SK-N-SH treated with all-trans-retinoic acid at 6 μM for 48 hours (cell line): ENCODE data around the gene HOXC5.

Source experiments
- OSR1 ChIP-seq: fragments of 250-450 bp; sonication (Bioruptor Pico); IDR thresholded peaks from 2 replicates; pipeline ENCODE4 v1.8.0; 2022; ENCODE audit warnings: moderate library complexity, mild to moderate bottlenecking, inconsistent platforms
- ZFP30 ChIP-seq: fragments of 450-650 bp; formaldehyde crosslinking; IDR thresholded peaks from 2 replicates; pipeline ENCODE4 v1.5.0; 2022; ENCODE audit warnings: mild to moderate bottlenecking, moderate library complexity
- TF ChIP-seq, protein P1 (sequence below): fragments of 250-450 bp; sonication (Bioruptor Pico); IDR thresholded peaks from 2 replicates; pipeline ENCODE4 v1.5.1; 2020; ENCODE audit warnings: low read depth, mild to moderate bottlenecking, moderate library complexity
- TF ChIP-seq, protein P2 (sequence below): fragments of 250-450 bp; sonication (Bioruptor Pico); IDR thresholded peaks from 2 replicates; pipeline ENCODE4 v1.8.0; 2020; ENCODE audit warnings: mild to moderate bottlenecking, moderate library complexity, borderline replicate concordance

DNA sequence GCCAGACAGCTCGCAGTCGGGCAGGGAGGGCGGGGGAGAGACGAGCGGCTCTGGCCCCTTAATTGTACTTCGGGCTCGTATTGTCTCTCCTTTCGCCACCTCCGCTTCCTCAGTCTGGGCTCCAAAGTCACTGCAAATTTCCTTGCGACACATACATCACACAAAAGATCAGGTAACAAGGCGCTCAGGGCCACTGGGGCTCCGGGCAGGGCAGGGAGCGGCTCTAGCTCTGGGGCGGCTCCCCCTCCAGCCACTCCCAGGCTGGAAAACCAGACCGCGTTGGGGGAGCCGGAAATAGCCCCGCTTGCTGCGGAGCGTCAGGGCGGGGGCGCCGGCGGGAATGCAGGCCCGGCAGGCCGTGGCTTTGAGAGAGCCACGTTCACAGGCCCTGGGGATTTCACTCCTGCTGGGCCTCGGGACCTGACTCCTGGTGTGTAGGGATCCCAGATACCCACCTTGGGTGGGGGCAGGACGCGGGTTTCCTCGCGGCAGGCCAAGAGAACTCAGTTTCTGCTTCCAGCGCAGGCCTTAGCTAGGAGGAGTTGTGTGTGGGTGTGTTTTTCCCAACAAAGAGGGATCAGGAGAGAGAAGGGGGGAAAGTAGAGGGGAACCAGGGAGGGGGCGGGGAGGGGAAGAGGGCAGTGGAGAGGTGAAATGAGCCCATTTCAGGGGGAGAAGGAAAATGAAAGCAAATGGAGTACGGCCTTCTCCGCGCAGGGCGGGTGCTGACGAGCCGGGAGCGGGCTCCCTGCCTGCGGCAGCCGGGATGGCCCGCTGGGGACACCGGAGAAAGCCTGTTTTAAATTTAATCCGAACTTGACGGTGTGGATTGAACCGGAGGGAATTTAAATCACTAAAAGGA lies 37.2 kb upstream of the HOXC5 start:
- no peak for TF ChIP-seq OSR1 (CRISPR knock-in tag)
- TF ChIP-seq ZFP30 (CRISPR knock-in tag) = no peak
- TF ChIP-seq, protein P1, sequence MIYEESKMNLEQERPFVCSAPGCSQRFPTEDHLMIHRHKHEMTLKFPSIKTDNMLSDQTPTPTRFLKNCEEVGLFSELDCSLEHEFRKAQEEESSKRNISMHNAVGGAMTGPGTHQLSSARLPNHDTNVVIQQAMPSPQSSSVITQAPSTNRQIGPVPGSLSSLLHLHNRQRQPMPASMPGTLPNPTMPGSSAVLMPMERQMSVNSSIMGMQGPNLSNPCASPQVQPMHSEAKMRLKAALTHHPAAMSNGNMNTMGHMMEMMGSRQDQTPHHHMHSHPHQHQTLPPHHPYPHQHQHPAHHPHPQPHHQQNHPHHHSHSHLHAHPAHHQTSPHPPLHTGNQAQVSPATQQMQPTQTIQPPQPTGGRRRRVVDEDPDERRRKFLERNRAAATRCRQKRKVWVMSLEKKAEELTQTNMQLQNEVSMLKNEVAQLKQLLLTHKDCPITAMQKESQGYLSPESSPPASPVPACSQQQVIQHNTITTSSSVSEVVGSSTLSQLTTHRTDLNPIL (CRISPR knock-in tag) = no peak
- TF ChIP-seq, protein P2, sequence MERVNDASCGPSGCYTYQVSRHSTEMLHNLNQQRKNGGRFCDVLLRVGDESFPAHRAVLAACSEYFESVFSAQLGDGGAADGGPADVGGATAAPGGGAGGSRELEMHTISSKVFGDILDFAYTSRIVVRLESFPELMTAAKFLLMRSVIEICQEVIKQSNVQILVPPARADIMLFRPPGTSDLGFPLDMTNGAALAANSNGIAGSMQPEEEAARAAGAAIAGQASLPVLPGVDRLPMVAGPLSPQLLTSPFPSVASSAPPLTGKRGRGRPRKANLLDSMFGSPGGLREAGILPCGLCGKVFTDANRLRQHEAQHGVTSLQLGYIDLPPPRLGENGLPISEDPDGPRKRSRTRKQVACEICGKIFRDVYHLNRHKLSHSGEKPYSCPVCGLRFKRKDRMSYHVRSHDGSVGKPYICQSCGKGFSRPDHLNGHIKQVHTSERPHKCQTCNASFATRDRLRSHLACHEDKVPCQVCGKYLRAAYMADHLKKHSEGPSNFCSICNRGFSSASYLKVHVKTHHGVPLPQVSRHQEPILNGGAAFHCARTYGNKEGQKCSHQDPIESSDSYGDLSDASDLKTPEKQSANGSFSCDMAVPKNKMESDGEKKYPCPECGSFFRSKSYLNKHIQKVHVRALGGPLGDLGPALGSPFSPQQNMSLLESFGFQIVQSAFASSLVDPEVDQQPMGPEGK (CRISPR knock-in tag) = no peak
